A549 (cell line): Measurements from ENCODE around the gene RFX3. TPM values are rescaled to one million over a fixed set of nuclear protein-coding genes. Genes with fewer than 3 reads are reported as not detected.

Experiments
- ATAC-seq, 2 experiments: fragments of 200-7000 bp in 1 of 2; fragments of >200 bp in 1 of 2; cut with Nextera tagmentation in 1 of 2; cut with Tn5 transposase in 1 of 2; 3 replicates each; pipeline versions ENCODE4 v1.8.0 to v1.9.1; 2018 to 2020; ENCODE audit warnings: mild to moderate bottlenecking in 1 of 2, moderate library complexity in 1 of 2
- CTCF ChIA-PET: fragments of 300-600 bp; sonication (Branson Sonifier 250); formaldehyde crosslinking; extraction: SDS; loops from one replicate; lab custom pipeline; 2021; ENCODE audit warnings: antibody characterized with exemption, inconsistent platforms; lab: Yijun Ruan, JAX
- POLR2A ChIA-PET: fragments of 350-600 bp; formaldehyde crosslinking; extraction: SDS; loops from one replicate; lab custom pipeline; 2021; ENCODE audit warnings: antibody characterized with exemption, inconsistent platforms; lab: Yijun Ruan, JAX
- DNase-seq, 2 experiments: peaks; one replicate each; pipeline versions ENCODE4 v3.0.0 to v3.0.0-alpha.2; 2011 to 2016; ENCODE audit warnings: low read depth in 1 of 2, low spot score in 1 of 2
- FAIRE-seq: peaks from 2 replicates; lab custom pipeline; 2011; peaks lifted over from hg19 to GRCh38; lab: Jason Lieb, UNC
- H3K27ac ChIP-seq, 2 experiments: fragments of >200 bp; sonication (Bioruptor Twin); formaldehyde crosslinking; 3 replicates each; pipeline ENCODE4 v1.5.1; 2016 to 2017
- H3K4me1 ChIP-seq: fragments of >200 bp; sonication (Bioruptor Twin); formaldehyde crosslinking; 3 replicates; pipeline ENCODE4 v1.6.1; 2016
- H3K4me2 ChIP-seq: fragments of >200 bp; sonication (Bioruptor Twin); formaldehyde crosslinking; 3 replicates; pipeline ENCODE4 v1.6.1; 2016
- H3K4me3 ChIP-seq: fragments of >200 bp; sonication (Bioruptor Twin); formaldehyde crosslinking; 3 replicates; pipeline ENCODE4 v1.5.1; 2016
- H3K9me3 ChIP-seq: fragments of >200 bp; sonication (Bioruptor Twin); formaldehyde crosslinking; 3 replicates; pipeline ENCODE4 v1.6.1; 2016
- BCL3 ChIP-seq: fragments of >200 bp; sonication (Bioruptor Twin); formaldehyde crosslinking; IDR thresholded peaks from 3 replicates; pipeline ENCODE4 v1.6.1; 2016
- BHLHE40 ChIP-seq: IDR thresholded peaks from 2 replicates; pipeline ENCODE4 v1.6.1; 2012; ENCODE audit warnings: low read depth, low read length, inconsistent platforms
- CEBPB ChIP-seq, 2 experiments: fragments of >200 bp in 1 of 2; sonication (Bioruptor Twin) in 1 of 2; formaldehyde crosslinking in 1 of 2; IDR thresholded peaks; 2 replicates each; pipeline ENCODE4 v1.6.1; 2012 to 2016
- CHD2 ChIP-seq: fragments of 150-350 bp; IDR thresholded peaks from 2 replicates; pipeline ENCODE4 v1.6.1; 2014; ENCODE audit warnings: low read length; ENCODE audit not compliant: partially characterized antibody
- FOXS1 ChIP-seq: fragments of 250-450 bp; sonication (Bioruptor Pico); IDR thresholded peaks from 2 replicates; pipeline ENCODE4 v1.5.0; 2020; ENCODE audit warnings: mild to moderate bottlenecking, moderate library complexity
- GATA3 ChIP-seq: IDR thresholded peaks from 2 replicates; pipeline ENCODE4 v1.6.1; 2012; ENCODE audit warnings: borderline replicate concordance
- HOXA7 ChIP-seq: fragments of 250-450 bp; sonication (Bioruptor Pico); IDR thresholded peaks from 2 replicates; pipeline ENCODE4 v1.5.0; 2020; ENCODE audit warnings: mild to moderate bottlenecking, moderate library complexity
- HOXB13 ChIP-seq: fragments of 250-450 bp; sonication (Bioruptor Pico); IDR thresholded peaks from 2 replicates; pipeline ENCODE4 v1.5.0; 2020; ENCODE audit warnings: low read depth, mild to moderate bottlenecking, moderate library complexity
- HOXB5 ChIP-seq: fragments of 250-450 bp; sonication (Bioruptor Pico); IDR thresholded peaks from 2 replicates; pipeline ENCODE4 v1.5.0; 2020; ENCODE audit warnings: mild to moderate bottlenecking, moderate library complexity
- JUN ChIP-seq, 2 experiments: fragments of >200 bp; sonication (Bioruptor Twin); formaldehyde crosslinking; IDR thresholded peaks; 2 replicates in 1 of 2; 3 replicates in 1 of 2; pipeline ENCODE4 v1.6.1; 2016 to 2017
- JUNB ChIP-seq: fragments of >200 bp; sonication (Bioruptor Twin); formaldehyde crosslinking; IDR thresholded peaks from 2 replicates; pipeline ENCODE4 v1.6.1; 2016
- PHF8 ChIP-seq: fragments of 200-600 bp; sonication (generic); IDR thresholded peaks from 2 replicates; pipeline ENCODE4 v1.6.1; 2016; ENCODE audit warnings: low read depth, mild to moderate bottlenecking, antibody characterized with exemption, moderate library complexity, borderline replicate concordance
- RARB ChIP-seq: fragments of 250-450 bp; sonication (Bioruptor Pico); IDR thresholded peaks from 2 replicates; pipeline ENCODE4 v1.8.0; 2021; ENCODE audit warnings: mild to moderate bottlenecking, moderate library complexity
- RFX5 ChIP-seq: fragments of 450-650 bp; IDR thresholded peaks from 2 replicates; pipeline ENCODE4 v1.7.1; 2014; ENCODE audit warnings: antibody characterized with exemption, mild to moderate bottlenecking, moderate library complexity
- ZC3H11A ChIP-seq: fragments of 450-650 bp; IDR thresholded peaks from 2 replicates; pipeline ENCODE4 v1.6.1; 2014; ENCODE audit warnings: antibody characterized with exemption, mild to moderate bottlenecking
- WGBS: methylation state at CpG from one replicate; pipeline ENCODE4 v1.1.6; 2017; ENCODE audit errors: missing lambda C conversion rate; 5-methylcytosine and 5-hydroxymethylcytosine counted together
- polyA plus RNA-seq, 4 experiments: library from polyadenylated mRNA; depleted of rRNA in 3 of 4; stranded (reverse); fragments of >200 nt; fragmentation: RNase III in 1 of 4; extraction: RNeasy Plus Mini Kit Qiagen cat#74134 plus additional on column Dnase treatment in 1 of 4; gene quantifications; 2 replicates in 3 of 4; 3 replicates in 1 of 4; pipeline ENCODE4 v1.2.3, GENCODE V29; 2011 to 2017
- TF ChIP-seq, protein P1 (sequence below): fragments of 150-350 bp; IDR thresholded peaks from 2 replicates; pipeline ENCODE4 v1.6.1; 2014; ENCODE audit warnings: low read depth, mild to moderate bottlenecking, low read length
- TF ChIP-seq, protein P2 (sequence below): fragments of 250-450 bp; sonication (Bioruptor Pico); IDR thresholded peaks from 2 replicates; pipeline ENCODE4 v1.5.0; 2021; ENCODE audit warnings: mild to moderate bottlenecking, moderate library complexity, borderline replicate concordance
- TF ChIP-seq, protein P3 (sequence below): fragments of 450-650 bp; IDR thresholded peaks from 2 replicates; pipeline ENCODE4 v1.6.1; 2014; ENCODE audit warnings: antibody characterized with exemption

The RFX3 gene
- polyA plus RNA-seq, 2 of the 4 experiments (the other 2 are of a cell fraction): 1.3 to 7.9 TPM

DNA sequence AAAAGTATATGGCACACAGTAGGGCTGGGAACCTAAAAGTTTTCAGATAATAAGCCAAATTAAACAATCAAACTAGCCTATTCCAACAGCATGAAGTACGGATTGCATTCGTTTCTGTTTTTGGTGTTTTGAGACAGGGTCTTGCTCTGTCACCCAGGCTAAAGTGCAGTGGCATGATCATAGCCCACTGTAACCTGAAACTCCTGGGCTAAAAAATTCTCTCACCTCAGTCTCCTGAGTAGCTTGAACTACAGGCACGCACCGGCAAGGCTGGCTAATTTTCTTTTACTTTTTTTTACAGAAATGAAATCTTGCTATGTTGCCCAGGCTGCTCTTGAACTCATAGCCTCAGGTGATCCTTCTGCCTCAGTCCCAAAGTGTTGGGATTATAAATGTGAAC is 5.2 kb downstream of the RFX3 start:
- Histone ChIP-seq H3K4me3 (no peak overlapping the region), H3K4me2 (no peak overlapping the region), H3K4me1 (peaks cover 17% of the 10 kb centered on the region; the same call in 2 of the 3 replicates), H3K27ac (no peak overlapping the region), H3K9me3 (no peaks in the 10 kb centered on the region)
- ChIA-PET POLR2A (no interaction called here), CTCF (no interaction called here)
- WGBS: 92% methylated on average over 4 of the region's 4 CpGs
- TF ChIP-seq BCL3: no peak
- no peak for DNase-seq
- no peak for FAIRE-seq
- ATAC-seq: no peak

- TF ChIP-seq PHF8 (no peak), JUN (IDR thresholded peaks at IDR 0.05) (no peak), ZC3H11A (no peak)
These were observed 8.3 kb downstream of the RFX3 start for GRCh38 chr9:3517377-3518048.

DNA sequence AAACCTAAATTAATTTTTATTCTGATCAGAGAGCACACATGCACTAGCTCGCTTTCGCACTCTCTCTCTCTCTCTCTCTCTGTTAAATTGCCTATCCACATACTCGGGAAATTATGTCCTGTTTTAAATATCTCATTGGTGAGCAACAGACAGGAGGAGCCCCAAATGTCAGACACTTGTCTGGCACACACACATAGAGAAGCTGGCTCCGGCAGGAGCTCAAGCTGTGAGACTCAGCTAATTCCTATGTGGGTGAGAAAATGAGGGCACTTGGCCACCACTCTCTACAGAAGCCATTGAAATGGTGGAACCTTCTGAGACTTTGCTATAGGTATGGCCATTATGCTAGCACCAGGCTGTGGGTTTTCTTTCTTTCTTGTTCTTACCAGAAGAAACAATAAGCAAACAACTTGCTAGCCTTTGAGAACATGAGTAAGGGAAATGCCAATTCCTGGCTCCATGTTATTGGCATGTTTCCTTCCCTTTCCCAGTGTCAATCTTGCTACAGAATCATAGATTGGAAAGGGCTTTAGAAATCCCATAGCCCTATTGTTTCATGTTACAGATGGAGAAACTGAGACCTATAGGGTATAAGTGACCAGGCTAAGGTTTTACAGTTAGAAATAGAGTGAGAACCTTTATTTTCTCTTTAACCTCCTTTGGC is 9.0 kb downstream of the RFX3 start:
- DNase-seq (no peak), FAIRE-seq (no peak), ATAC-seq (peak in 1 of 2 experiments; percentile 35; a peak in 3 of 6 replicates)
- Histone ChIP-seq H3K4me1 (peaks cover 25% of the 10 kb centered on the region; the same call in 2 of the 3 replicates), H3K27ac (no peak overlapping the region), H3K4me3 (no peak overlapping the region), H3K9me3 (no peaks in the 10 kb centered on the region), H3K4me2 (no peak overlapping the region)
- POLR2A ChIA-PET: interaction anchor here (0.6 to 2.0 kb wide), 2 partner anchors 10 to 29 kb away, joined by 3 to 14 read pairs; partner anchors contain the start of gene RFX3
- TF ChIP-seq FOXS1 (CRISPR knock-in tag) (no peak), HOXB5 (CRISPR knock-in tag) (no peak), BHLHE40 (no peak), RFX5 (no peak), GATA3 (no peak), RARB (no peak), CEBPB (IDR thresholded peaks at IDR 0.05) (no peak), HOXA7 (no peak), HOXB13 (CRISPR knock-in tag) (no peak), JUNB (no peak), CHD2 (no peak)
- TF ChIP-seq, protein P1, sequence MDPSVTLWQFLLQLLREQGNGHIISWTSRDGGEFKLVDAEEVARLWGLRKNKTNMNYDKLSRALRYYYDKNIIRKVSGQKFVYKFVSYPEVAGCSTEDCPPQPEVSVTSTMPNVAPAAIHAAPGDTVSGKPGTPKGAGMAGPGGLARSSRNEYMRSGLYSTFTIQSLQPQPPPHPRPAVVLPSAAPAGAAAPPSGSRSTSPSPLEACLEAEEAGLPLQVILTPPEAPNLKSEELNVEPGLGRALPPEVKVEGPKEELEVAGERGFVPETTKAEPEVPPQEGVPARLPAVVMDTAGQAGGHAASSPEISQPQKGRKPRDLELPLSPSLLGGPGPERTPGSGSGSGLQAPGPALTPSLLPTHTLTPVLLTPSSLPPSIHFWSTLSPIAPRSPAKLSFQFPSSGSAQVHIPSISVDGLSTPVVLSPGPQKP: no peak
- TF ChIP-seq, protein P2, sequence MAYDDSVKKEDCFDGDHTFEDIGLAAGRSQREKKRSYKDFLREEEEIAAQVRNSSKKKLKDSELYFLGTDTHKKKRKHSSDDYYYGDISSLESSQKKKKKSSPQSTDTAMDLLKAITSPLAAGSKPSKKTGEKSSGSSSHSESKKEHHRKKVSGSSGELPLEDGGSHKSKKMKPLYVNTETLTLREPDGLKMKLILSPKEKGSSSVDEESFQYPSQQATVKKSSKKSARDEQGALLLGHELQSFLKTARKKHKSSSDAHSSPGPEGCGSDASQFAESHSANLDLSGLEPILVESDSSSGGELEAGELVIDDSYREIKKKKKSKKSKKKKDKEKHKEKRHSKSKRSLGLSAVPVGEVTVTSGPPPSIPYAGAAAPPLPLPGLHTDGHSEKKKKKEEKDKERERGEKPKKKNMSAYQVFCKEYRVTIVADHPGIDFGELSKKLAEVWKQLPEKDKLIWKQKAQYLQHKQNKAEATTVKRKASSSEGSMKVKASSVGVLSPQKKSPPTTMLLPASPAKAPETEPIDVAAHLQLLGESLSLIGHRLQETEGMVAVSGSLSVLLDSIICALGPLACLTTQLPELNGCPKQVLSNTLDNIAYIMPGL (CRISPR knock-in tag): no peak
- TF ChIP-seq, protein P3, sequence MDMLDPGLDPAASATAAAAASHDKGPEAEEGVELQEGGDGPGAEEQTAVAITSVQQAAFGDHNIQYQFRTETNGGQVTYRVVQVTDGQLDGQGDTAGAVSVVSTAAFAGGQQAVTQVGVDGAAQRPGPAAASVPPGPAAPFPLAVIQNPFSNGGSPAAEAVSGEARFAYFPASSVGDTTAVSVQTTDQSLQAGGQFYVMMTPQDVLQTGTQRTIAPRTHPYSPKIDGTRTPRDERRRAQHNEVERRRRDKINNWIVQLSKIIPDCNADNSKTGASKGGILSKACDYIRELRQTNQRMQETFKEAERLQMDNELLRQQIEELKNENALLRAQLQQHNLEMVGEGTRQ: no peak
- 86% methylated on average over 4 of the region's 4 CpGs for WGBS
- CTCF ChIA-PET: interaction anchor here (0.8 to 1.2 kb wide), 3 partner anchors 186 to 713 kb away, joined by 3 read pairs; no protein-coding TSS in a partner anchor

More at GRCh38 chr9:3517377-3518048, 8.3 kb downstream of the RFX3 start:
- no peak for DNase-seq
- WGBS: 82% methylated on average over 3 of the region's 3 CpGs
- peak in 1 of 2 experiments; percentile 32; a peak in 1 of 6 replicates for ATAC-seq
- peaks cover 18% of the 10 kb centered on the region; the same call in 2 of the 3 replicates for H3K4me1 ChIP-seq
- H3K4me2 ChIP-seq: no peak overlapping the region
- no peak overlapping the region for H3K4me3 ChIP-seq
- ChIA-PET POLR2A (interaction anchor here (0.6 to 1.0 kb wide), 2 partner anchors 9 to 28 kb away, joined by 3 to 4 read pairs; partner anchors contain the start of gene RFX3), CTCF (no interaction called here)
- H3K27ac ChIP-seq: no peak overlapping the region
- FAIRE-seq: no peak
- no peaks in the 10 kb centered on the region for H3K9me3 ChIP-seq
